Mesenchymal stem cell (in vitro differentiated cells and primary cell): ENCODE measurements around the gene SLC6A3.
A peak's percentile ranks its signal among the peaks of the same experiment; 100 is the strongest.

ENCODE experiments used
- DNase-seq: peaks from one replicate; pipeline ENCODE4 v3.0.0-alpha.2; 2013
- H2AFZ ChIP-seq: one replicate; pipeline ENCODE4 v1.6.1; 2013; ENCODE audit warnings: low read depth, mild to moderate bottlenecking, control low read depth, inconsistent platforms, low read length, moderate library complexity
- H2AK5ac ChIP-seq: 2 replicates; pipeline ENCODE4 v1.6.1; 2013; ENCODE audit warnings: low read length, moderate library complexity, mild to moderate bottlenecking, inconsistent platforms; ENCODE audit not compliant: severe bottlenecking
- H2BK120ac ChIP-seq: one replicate; pipeline ENCODE4 v1.6.1; 2013; ENCODE audit warnings: low read depth, mild to moderate bottlenecking, inconsistent platforms, low read length, moderate library complexity
- H2BK12ac ChIP-seq, 2 experiments: one replicate each; pipeline ENCODE4 v1.6.1; 2013; ENCODE audit warnings: inconsistent platforms in 2 of 2, low read length in 2 of 2, mild to moderate bottlenecking in 2 of 2, moderate library complexity in 2 of 2, control low read depth in 1 of 2
- H2BK15ac ChIP-seq: one replicate; pipeline ENCODE4 v1.6.1; 2013; ENCODE audit warnings: mild to moderate bottlenecking, low read depth, inconsistent platforms; ENCODE audit not compliant: poor library complexity, severe bottlenecking
- H2BK5ac ChIP-seq: 2 replicates; pipeline ENCODE4 v1.6.1; 2013; ENCODE audit warnings: low read depth, mild to moderate bottlenecking, low read length, control low read depth, inconsistent platforms; ENCODE audit not compliant: poor library complexity, severe bottlenecking
- H3K14ac ChIP-seq, 2 experiments: one replicate each; pipeline ENCODE4 v1.6.1; 2013; ENCODE audit warnings: inconsistent platforms in 2 of 2, low read length in 2 of 2, control low read depth in 1 of 2, mild to moderate bottlenecking in 1 of 2, moderate library complexity in 1 of 2
- H3K18ac ChIP-seq, 2 experiments: one replicate each; pipeline ENCODE4 v1.6.1; 2013; ENCODE audit warnings: inconsistent platforms in 2 of 2, low read length in 2 of 2, control low read depth in 1 of 2, low read depth in 1 of 2, mild to moderate bottlenecking in 1 of 2
- H3K23ac ChIP-seq, 2 experiments: one replicate each; pipeline ENCODE4 v1.6.1; 2013; ENCODE audit warnings: inconsistent platforms in 2 of 2, low read length in 2 of 2, mild to moderate bottlenecking in 2 of 2, moderate library complexity in 2 of 2, control low read depth in 1 of 2
- H3K27ac ChIP-seq: 2 replicates; pipeline ENCODE4 v1.5.1; 2013; ENCODE audit warnings: mild to moderate bottlenecking, moderate library complexity, low read length, control low read depth, inconsistent platforms; ENCODE audit not compliant: poor library complexity, severe bottlenecking
- H3K27me3 ChIP-seq, 2 experiments: 2 replicates each; pipeline versions ENCODE4 v1.6.1 to v1.7.0; 2013; ENCODE audit warnings: low read length in 2 of 2, mild to moderate bottlenecking in 2 of 2, moderate library complexity in 2 of 2, control low read depth in 1 of 2, inconsistent platforms in 1 of 2; ENCODE audit not compliant: control insufficient read depth in 1 of 2, insufficient read depth in 1 of 2
- H3K36me3 ChIP-seq, 2 experiments: 2 replicates each; pipeline versions ENCODE4 v1.6.1 to v1.7.0; 2013; ENCODE audit warnings: low read length in 2 of 2, control low read depth in 1 of 2, inconsistent platforms in 1 of 2, low read depth in 1 of 2, mild to moderate bottlenecking in 1 of 2; ENCODE audit not compliant: insufficient read depth in 2 of 2, control insufficient read depth in 1 of 2
- H3K4ac ChIP-seq, 2 experiments: one replicate each; pipeline ENCODE4 v1.6.1; 2013; ENCODE audit warnings: inconsistent platforms in 2 of 2, low read length in 2 of 2, mild to moderate bottlenecking in 2 of 2, moderate library complexity in 2 of 2, control low read depth in 1 of 2, low read depth in 1 of 2
- H3K4me1 ChIP-seq: 2 replicates; pipeline ENCODE4 v1.6.1; 2013; ENCODE audit warnings: low read depth, low read length, control low read depth; ENCODE audit not compliant: control insufficient read depth, insufficient read depth
- H3K4me2 ChIP-seq: 2 replicates; pipeline ENCODE4 v1.6.1; 2013; ENCODE audit warnings: low read length, mild to moderate bottlenecking, inconsistent platforms; ENCODE audit not compliant: poor library complexity, severe bottlenecking
- H3K4me3 ChIP-seq, 2 experiments: 2 replicates each; pipeline versions ENCODE4 v1.5.1 to v1.7.0; 2013; ENCODE audit warnings: low read length in 2 of 2, mild to moderate bottlenecking in 2 of 2, control low read depth in 1 of 2, low read depth in 1 of 2; ENCODE audit not compliant: insufficient read depth in 1 of 2
- H3K79me1 ChIP-seq: replicated peaks from 2 replicates; pipeline ENCODE4 v1.6.1; 2013; ENCODE audit warnings: mild to moderate bottlenecking, control low read depth, low read length, inconsistent platforms; ENCODE audit not compliant: poor library complexity, severe bottlenecking
- H3K9ac ChIP-seq: 2 replicates; pipeline ENCODE4 v1.7.0; 2013; ENCODE audit warnings: mild to moderate bottlenecking, low read length, moderate library complexity
- H3K9me3 ChIP-seq: 2 replicates; pipeline ENCODE4 v1.7.0; 2013; ENCODE audit warnings: mild to moderate bottlenecking, low read length; ENCODE audit not compliant: control insufficient read depth
- H4K8ac ChIP-seq: one replicate; pipeline ENCODE4 v1.6.1; 2013; ENCODE audit warnings: inconsistent platforms, mild to moderate bottlenecking, low read length, moderate library complexity
- H4K91ac ChIP-seq: one replicate; pipeline ENCODE4 v1.6.1; 2013; ENCODE audit warnings: mild to moderate bottlenecking, low read length, inconsistent platforms
- WGBS: methylation state at CpG from one replicate; pipeline ENCODE4 v1.1.7; 2013; ENCODE audit warnings: mixed read lengths; 5-methylcytosine and 5-hydroxymethylcytosine counted together

Gene SLC6A3

GRCh38 chr5:1431021-1431811 lies 14.0 kb downstream of the SLC6A3 start:
- Histone ChIP-seq H4K91ac (no peak overlapping the region), H3K36me3 (no peaks in the 10 kb centered on the region), H3K27me3 (no peaks in the 10 kb centered on the region), H3K18ac (no peak overlapping the region), H3K4me1 (no peaks in the 10 kb centered on the region), H2BK15ac (no peak overlapping the region), H3K79me1 (no peaks in the 10 kb centered on the region), H2AFZ (no peak overlapping the region), H2BK5ac (no peak overlapping the region), H2BK12ac (no peak overlapping the region), H3K14ac (no peak overlapping the region), H3K27ac (no peak overlapping the region), H2AK5ac (no peak overlapping the region), H3K9me3 (peaks cover 52% of the 10 kb centered on the region), H3K23ac (no peak overlapping the region), H2BK120ac (no peak overlapping the region), H3K4me3 (no peak overlapping the region), H3K9ac (no peak overlapping the region), H4K8ac (no peak overlapping the region), H3K4ac (no peak overlapping the region), H3K4me2 (no peak overlapping the region)
- 85% methylated on average over 33 of the region's 33 CpGs for WGBS
- no peak for DNase-seq

DNA sequence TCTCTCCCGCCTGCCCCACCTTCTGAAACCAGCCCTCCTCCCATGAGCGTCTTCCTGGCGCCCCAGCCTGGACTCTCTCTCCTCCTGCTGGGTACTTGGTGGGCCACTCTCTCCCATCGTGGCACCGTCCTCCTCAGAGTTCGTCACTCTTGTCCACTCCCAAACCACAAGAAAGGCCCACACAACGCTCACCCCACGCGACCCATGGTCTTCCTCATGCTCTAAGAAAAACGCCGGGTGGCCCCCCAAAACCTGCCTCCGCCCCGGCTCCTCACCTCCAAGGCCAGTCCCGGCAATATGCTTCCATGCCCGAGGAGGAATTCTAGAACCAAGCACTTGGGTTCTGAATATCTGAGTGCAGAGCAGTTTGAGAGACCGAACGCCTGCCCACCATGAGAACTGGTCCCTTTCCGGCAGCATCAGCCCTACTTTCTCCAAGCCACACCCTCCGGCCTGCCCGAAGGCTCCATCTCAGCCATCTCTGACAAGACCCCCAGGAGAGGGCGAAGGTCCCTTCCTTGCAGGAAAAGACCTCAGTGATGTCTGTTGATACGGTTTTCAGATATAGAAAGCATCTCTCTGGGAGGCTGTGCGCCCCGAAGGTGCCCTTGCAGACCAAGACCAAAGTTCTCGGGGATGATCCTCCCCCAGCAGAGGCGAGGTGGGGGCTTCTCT lies 15.0 kb downstream of the SLC6A3 start:
- WGBS, result 85% methylated on average over 26 of the region's 26 CpGs
- Histone ChIP-seq H2AK5ac (no peak overlapping the region), H3K14ac (no peak overlapping the region)

GRCh38 chr5:1429496-1429895 lies 15.7 kb downstream of the SLC6A3 start:
- no peak overlapping the region for H4K8ac ChIP-seq
- no peak overlapping the region for H2AFZ ChIP-seq
- H3K4me3 ChIP-seq, result peak overlapping the region in 1 of 2 experiments; percentile 6
- H3K14ac ChIP-seq, result no peak overlapping the region
- no peak overlapping the region for H4K91ac ChIP-seq
- H2AK5ac ChIP-seq, result no peak overlapping the region
- no peak overlapping the region for H2BK12ac ChIP-seq
- H2BK120ac ChIP-seq, result no peak overlapping the region
- H3K23ac ChIP-seq, result no peak overlapping the region
- no peaks in the 10 kb centered on the region for H3K36me3 ChIP-seq
- no peak overlapping the region for H2BK5ac ChIP-seq
- no peak overlapping the region for H3K9ac ChIP-seq
- peaks cover 0 to 1% of the 10 kb centered on the region in 2 experiments for H3K27me3 ChIP-seq
- no peaks in the 10 kb centered on the region for H3K79me1 ChIP-seq
- H3K18ac ChIP-seq, result no peak overlapping the region
- no peak overlapping the region for H2BK15ac ChIP-seq
- 93% methylated on average over 5 of the region's 5 CpGs for WGBS
- no peak overlapping the region for H3K27ac ChIP-seq
- H3K9me3 ChIP-seq, result peaks cover 60% of the 10 kb centered on the region
- no peak overlapping the region for H3K4ac ChIP-seq
- H3K4me2 ChIP-seq, result no peak overlapping the region
- no peaks in the 10 kb centered on the region for H3K4me1 ChIP-seq
- no peak for DNase-seq

More for the DNA sequence above, 15.0 kb downstream of the SLC6A3 start:
- H2BK15ac ChIP-seq, result no peak overlapping the region
- H3K36me3 ChIP-seq, result no peaks in the 10 kb centered on the region
- no peak overlapping the region for H3K4ac ChIP-seq
- DNase-seq, result no peak
- H2BK12ac ChIP-seq, result no peak overlapping the region
- no peak overlapping the region for H2BK120ac ChIP-seq
- H3K23ac ChIP-seq, result no peak overlapping the region
- no peak overlapping the region for H3K27ac ChIP-seq
- no peak overlapping the region for H4K8ac ChIP-seq
- H3K27me3 ChIP-seq, result no peaks in the 10 kb centered on the region
- H4K91ac ChIP-seq, result no peak overlapping the region
- H3K9ac ChIP-seq, result no peak overlapping the region
- no peak overlapping the region for H2AFZ ChIP-seq
- H3K4me3 ChIP-seq, result no peak overlapping the region
- no peak overlapping the region for H3K4me2 ChIP-seq
- no peaks in the 10 kb centered on the region for H3K4me1 ChIP-seq
- H2BK5ac ChIP-seq, result no peak overlapping the region
- H3K9me3 ChIP-seq, result peaks cover 55% of the 10 kb centered on the region
- no peak overlapping the region for H3K18ac ChIP-seq
- no peaks in the 10 kb centered on the region for H3K79me1 ChIP-seq

GRCh38 chr5:1429066-1429465 lies 16.2 kb downstream of the SLC6A3 start:
- DNase-seq, result no peak
- Histone ChIP-seq H3K4me1 (no peaks in the 10 kb centered on the region), H3K9me3 (peaks cover 57% of the 10 kb centered on the region), H4K8ac (no peak overlapping the region), H4K91ac (no peak overlapping the region), H2AK5ac (no peak overlapping the region), H3K18ac (no peak overlapping the region), H3K36me3 (no peaks in the 10 kb centered on the region), H3K14ac (no peak overlapping the region), H3K4me3 (peak overlapping the region in 1 of 2 experiments; percentile 6), H2BK15ac (no peak overlapping the region), H2BK120ac (no peak overlapping the region), H3K79me1 (no peaks in the 10 kb centered on the region), H3K23ac (no peak overlapping the region), H2BK5ac (no peak overlapping the region), H3K27ac (no peak overlapping the region), H2AFZ (no peak overlapping the region), H3K4ac (no peak overlapping the region), H3K27me3 (peaks cover 0 to 3% of the 10 kb centered on the region in 2 experiments), H3K4me2 (no peak overlapping the region), H2BK12ac (no peak overlapping the region), H3K9ac (no peak overlapping the region)
- WGBS, result 87% methylated on average over 7 of the region's 7 CpGs
